GM18909 (cell line): ENCODE measurements around the gene N4BP2L2.

Source experiments
- ATAC-seq: cut with Tn5 transposase; IDR thresholded peaks from one replicate; pipeline ENCODE4 v1.9.1; 2021; ENCODE audit warnings: mild to moderate bottlenecking; ENCODE audit not compliant: unreplicated experiment, poor library complexity

The N4BP2L2 gene

GRCh38 chr13:32472194-32472621 lies 66.4 kb downstream of the N4BP2L2 start:
- peak; percentile 76 for ATAC-seq

GRCh38 chr13:32471187-32471922 lies 67.2 kb downstream of the N4BP2L2 start:
- ATAC-seq = no peak

- no peak for ATAC-seq
These were observed 70.0 kb downstream of the N4BP2L2 start for GRCh38 chr13:32468502-32469142.

- no peak for ATAC-seq
These were observed 82.0 kb downstream of the N4BP2L2 start for GRCh38 chr13:32456591-32456990.

GRCh38 chr13:32455594-32455903 lies 83.0 kb downstream of the N4BP2L2 start:
- no peak for ATAC-seq

GRCh38 chr13:32454886-32455593 lies 83.6 kb downstream of the N4BP2L2 start:
- ATAC-seq = no peak

GRCh38 chr13:32453981-32454380 lies 84.6 kb downstream of the N4BP2L2 start:
- ATAC-seq = no peak

GRCh38 chr13:32448972-32449371 lies 89.6 kb downstream of the N4BP2L2 start:
- no peak for ATAC-seq

GRCh38 chr13:32447894-32448623 lies 90.5 kb downstream of the N4BP2L2 start:
- ATAC-seq = no peak

GRCh38 chr13:32446773-32447465 lies 91.7 kb downstream of the N4BP2L2 start:
- no peak for ATAC-seq

GRCh38 chr13:32446220-32446619 lies 92.4 kb downstream of the N4BP2L2 start:
- ATAC-seq = no peak

- ATAC-seq = no peak
These were observed 93.1 kb downstream of the N4BP2L2 start for GRCh38 chr13:32445461-32445860.

- peak; percentile 76 for ATAC-seq
These were observed 95.5 kb downstream of the N4BP2L2 start for GRCh38 chr13:32443111-32443510.

GRCh38 chr13:32438871-32439270 lies 99.7 kb downstream of the N4BP2L2 start:
- no peak for ATAC-seq

- ATAC-seq = no peak
These were observed 105.7 kb downstream of the N4BP2L2 start for GRCh38 chr13:32432856-32433255.

GRCh38 chr13:32431361-32431760 lies 107.2 kb downstream of the N4BP2L2 start:
- no peak for ATAC-seq

- no peak for ATAC-seq
These were observed 108.4 kb downstream of the N4BP2L2 start for GRCh38 chr13:32430018-32430747.

- no peak for ATAC-seq
These were observed 109.1 kb downstream of the N4BP2L2 start for GRCh38 chr13:32429433-32429909.
